ENCODE results near the gene BCL7A.
A peak's percentile ranks its signal among the peaks of the same experiment; 100 is the strongest.
"Not testable (repeated sequence)": the region's sequence is repeated elsewhere in the genome, so short reads cannot be mapped to it uniquely, and the experiment has no call there.

The BCL7A gene

DNA sequence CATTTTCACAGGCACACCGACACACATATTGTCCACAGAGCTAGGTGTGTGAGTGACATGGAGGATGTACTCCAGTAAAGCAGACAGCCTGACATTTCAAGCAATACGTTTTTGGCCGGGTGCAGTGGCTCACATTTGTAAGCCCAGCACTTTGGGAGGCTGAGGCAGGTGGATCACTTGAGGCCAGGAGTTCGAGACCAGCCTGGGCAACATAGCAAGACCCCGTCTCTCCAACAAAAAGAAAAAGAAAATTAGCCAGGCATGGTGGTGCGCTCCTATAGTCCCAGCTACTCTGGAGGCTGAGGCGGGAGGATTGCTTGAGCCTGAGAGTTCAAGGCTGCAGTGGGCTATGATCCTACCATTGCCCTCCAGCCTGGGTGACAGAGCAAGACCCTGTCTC lies 34.7 kb downstream of the BCL7A start:
- DNase-seq = not testable (repeated sequence)

DNA sequence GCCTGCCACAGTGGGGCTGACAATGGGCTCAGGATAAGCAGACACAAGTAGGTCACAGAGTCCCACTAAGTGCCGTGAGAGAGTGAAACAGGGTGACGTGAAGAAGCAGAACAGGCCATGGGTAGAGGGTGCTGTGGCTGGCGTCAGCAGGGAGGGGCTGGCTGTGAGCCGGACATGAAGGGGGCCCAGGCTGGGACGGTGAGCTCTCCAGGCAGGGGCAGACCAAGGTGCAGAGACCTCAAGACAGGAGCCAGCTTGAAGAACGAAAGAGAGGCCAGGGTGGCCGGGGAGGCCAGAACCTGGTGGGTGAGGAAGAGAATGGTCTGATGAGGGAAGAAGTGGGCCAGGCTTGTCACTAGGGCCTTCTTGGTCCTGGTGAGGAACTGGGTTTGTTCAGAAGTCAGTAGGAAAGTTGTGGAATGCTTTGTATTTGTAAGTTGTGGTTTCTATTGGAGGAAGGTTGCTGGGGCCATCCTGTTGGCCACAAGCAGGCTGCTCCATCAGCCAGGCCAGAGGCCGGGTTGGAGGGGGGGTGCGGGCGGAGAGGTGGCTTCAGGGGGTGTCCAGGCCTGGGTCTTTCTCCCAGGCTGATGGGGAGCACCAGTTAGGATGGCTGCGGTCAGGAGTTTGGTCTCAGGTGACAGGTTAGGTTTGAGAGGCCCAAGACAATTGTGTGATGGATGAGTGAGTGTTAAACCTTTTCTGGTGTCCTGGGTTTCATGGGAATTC lies 35.5 kb downstream of the BCL7A start:
- no peak for DNase-seq

- DNase-seq = no peak
Measured at GRCh38 chr12:122057769-122058168, 36.1 kb downstream of the BCL7A start.

GRCh38 chr12:122058549-122059149 lies 37.0 kb downstream of the BCL7A start:
- DNase-seq = no peak

GRCh38 chr12:122059203-122059960 lies 37.7 kb downstream of the BCL7A start:
- no peak for DNase-seq

DNA sequence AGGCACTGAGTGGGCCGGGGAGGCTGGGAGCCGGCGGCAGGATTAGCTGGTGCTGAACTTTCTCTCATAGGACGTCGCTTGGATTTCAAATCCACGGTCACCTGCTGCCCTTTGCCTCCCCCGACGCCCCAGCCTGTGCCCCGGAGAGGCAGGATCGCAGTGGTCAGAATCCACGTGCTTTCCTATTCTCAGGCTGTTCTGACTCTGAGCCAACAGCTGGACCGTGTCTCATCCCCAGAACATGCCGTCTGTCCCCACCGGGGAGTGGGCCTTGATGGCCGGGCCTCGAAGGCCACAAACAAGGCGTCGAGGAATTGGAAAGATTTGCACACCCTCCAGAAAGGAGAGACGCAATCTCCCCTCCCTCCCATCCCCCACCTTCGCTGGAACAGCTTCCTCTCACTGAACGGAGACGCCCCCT lies 38.4 kb downstream of the BCL7A start:
- DNase-seq = no peak

GRCh38 chr12:122061253-122061652 lies 39.6 kb downstream of the BCL7A start:
- no peak for DNase-seq

DNA sequence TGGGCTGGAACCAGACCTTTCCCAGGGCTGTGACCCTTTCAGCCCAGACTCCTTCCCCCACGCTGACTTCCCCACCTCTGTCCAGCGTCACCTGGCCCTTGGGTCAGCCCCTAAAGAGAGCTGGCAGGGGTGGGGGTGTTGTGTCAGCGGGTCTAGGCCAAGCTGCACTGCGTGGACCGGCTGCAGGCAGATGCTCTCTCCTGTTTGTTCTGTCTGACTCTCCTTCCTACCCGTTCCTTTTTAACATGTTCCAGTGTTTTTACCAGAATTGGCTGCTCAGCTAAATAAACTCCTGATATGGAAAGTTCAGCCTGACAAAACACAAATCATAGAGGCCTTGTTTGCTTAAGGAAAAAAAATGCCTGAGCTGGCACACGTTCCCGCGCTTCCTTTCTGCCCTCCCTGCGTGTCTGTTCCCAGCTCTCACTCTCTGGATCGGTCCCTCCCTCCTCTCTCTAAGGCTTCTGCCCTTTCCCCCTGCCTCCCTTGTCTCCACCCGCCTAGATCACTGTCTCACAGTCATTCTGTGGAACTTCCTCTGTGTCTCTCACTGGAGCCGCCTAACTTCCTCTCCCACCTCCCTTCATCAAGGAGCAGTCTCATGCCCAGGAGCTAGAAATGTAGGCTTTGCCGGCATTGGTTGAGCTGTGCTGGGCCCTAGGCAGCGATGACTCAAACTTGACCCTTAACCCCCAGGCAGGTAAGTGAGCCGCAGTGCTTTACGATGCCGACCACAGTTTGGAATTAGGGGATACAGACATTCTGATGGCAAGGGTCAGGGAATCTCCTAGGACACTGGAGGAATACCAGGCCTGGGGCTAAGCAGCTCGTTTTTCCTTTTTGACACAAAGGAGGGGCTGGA lies 41.4 kb downstream of the BCL7A start:
- no peak for DNase-seq

GRCh38 chr12:122063694-122064024 lies 42.0 kb downstream of the BCL7A start:
- no peak for DNase-seq

GRCh38 chr12:122064025-122064777 lies 42.5 kb downstream of the BCL7A start:
- no peak for DNase-seq

- DNase-seq = no peak
Measured at GRCh38 chr12:122064780-122065588, 43.3 kb downstream of the BCL7A start.

- DNase-seq = no peak
Measured at GRCh38 chr12:122067548-122067947, 45.9 kb downstream of the BCL7A start.

GRCh38 chr12:122067966-122068365 lies 46.3 kb downstream of the BCL7A start:
- DNase-seq = no peak

GRCh38 chr12:122072031-122072970 lies 50.6 kb downstream of the BCL7A start:
- peak; percentile 64 for DNase-seq

GRCh38 chr12:122073815-122074214 lies 52.1 kb downstream of the BCL7A start:
- DNase-seq = no peak

GRCh38 chr12:122076743-122077495 lies 55.2 kb downstream of the BCL7A start:
- no peak for DNase-seq

GRCh38 chr12:122078141-122079032 lies 56.7 kb downstream of the BCL7A start, which contains the start of gene MLXIP:
MLXIP (plus strand) TSS chr12:122078756; CDS start chr12:122078854, 98 bp downstream.
- DNase-seq = peak; percentile 82

DNA sequence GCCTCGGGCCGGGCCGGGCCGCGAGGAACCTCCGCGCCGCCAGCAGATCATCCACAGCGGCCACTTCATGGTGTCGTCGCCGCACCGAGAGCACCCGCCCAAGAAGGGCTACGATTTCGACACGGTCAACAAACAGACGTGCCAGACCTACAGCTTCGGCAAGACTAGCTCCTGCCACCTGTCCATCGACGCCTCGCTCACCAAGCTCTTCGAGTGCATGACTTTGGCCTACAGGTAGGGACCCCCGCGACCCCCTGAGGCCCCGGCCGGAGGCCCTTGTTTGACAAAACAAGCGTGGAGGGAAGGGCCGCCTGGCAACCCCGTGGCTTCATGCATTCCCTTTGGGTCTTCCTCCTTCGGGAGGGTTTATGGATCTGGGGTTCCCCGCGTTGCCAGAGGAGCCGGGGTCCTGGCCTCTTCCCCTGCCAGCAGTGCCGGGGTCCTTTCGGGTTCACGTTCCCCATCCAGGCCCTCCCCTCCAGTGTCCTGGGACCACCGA lies 57.4 kb downstream of the BCL7A start:
- DNase-seq = no peak

Measured in NCI-H1417 treated with DMSO at 0.1 percent for 48 hours (cell line).